HFFc6 (cell line): Measurements from ENCODE around the gene ZNF74. TPM values are rescaled to one million over a fixed set of nuclear protein-coding genes. Genes with fewer than 3 reads are reported as not detected.

Source experiments
- DNase-seq: peaks from one replicate; pipeline ENCODE4 v3.0.0-alpha.2; 2018
- H3K27ac Mint-ChIP-seq: 2 replicates; pipeline ENCODE4 v1.8.0; 2020; ENCODE audit warnings: mild to moderate bottlenecking, mixed read lengths
- H3K27me3 Mint-ChIP-seq: 2 replicates; pipeline ENCODE4 v1.8.0; 2021; ENCODE audit warnings: mild to moderate bottlenecking, moderate library complexity, mixed read lengths; ENCODE audit not compliant: insufficient read depth
- H3K36me3 Mint-ChIP-seq: 2 replicates; pipeline ENCODE4 v1.8.0; 2021; ENCODE audit warnings: low read depth, mixed read lengths
- H3K4me1 Mint-ChIP-seq: 2 replicates; pipeline ENCODE4 v1.8.0; 2020; ENCODE audit warnings: low read depth, mixed read lengths
- H3K4me3 Mint-ChIP-seq: 2 replicates; pipeline ENCODE4 v1.8.0; 2020; ENCODE audit warnings: mild to moderate bottlenecking, moderate library complexity, mixed read lengths
- H3K9me3 Mint-ChIP-seq: 2 replicates; pipeline ENCODE4 v1.8.0; 2020; ENCODE audit warnings: mild to moderate bottlenecking, mixed read lengths
- total RNA-seq, 6 experiments: library from RNA; stranded (reverse); fragmentation: NEBNext Ultra II Directional; extraction: Animal tissue kit (Norgen Biotek cat#: 25700); gene quantifications; 2 replicates in 1 of 6; 3 replicates in 5 of 6; pipeline ENCODE4 v1.2.3, GENCODE V29; 2021
- TF ChIP-seq, protein P1 (sequence below): fragments of 200-600 bp; sonication (generic); IDR thresholded peaks from 2 replicates; pipeline ENCODE4 v1.5.0; 2021; ENCODE audit warnings: antibody characterized with exemption, mild to moderate bottlenecking

ZNF74 gene
- total RNA-seq, 6 experiments from 2014 or later = 5.1 to 8.1 (median 6.2) TPM

DNA sequence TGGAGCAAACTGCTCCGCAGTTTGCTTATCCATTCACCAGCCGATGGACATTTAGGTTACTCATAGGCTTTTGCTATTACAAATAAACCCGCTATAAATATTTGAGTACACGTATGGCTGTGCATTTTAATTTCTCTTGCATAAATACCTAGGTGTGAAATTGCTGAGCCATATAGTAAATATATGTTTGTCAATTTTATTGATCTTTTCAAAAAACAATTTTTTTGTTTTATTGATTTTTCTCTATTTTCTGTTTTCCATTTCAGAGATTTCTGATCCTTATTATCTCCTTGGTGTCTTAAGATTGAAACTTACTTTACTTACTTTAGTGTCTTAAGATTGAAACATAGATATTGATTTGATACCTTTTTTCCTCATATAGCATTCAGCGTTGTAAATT, 4.5 kb downstream of the ZNF74 start:
- Mint-ChIP-seq H3K4me1 (peaks cover 18% of the 10 kb centered on the region), H3K4me3 (no peak overlapping the region), H3K27ac (no peak overlapping the region), H3K36me3 (no peaks in the 10 kb centered on the region; the same call in 1 of the 2 replicates), H3K9me3 (no peaks in the 10 kb centered on the region), H3K27me3 (no peaks in the 10 kb centered on the region)
- DNase-seq = no peak
- TF ChIP-seq, protein P1, sequence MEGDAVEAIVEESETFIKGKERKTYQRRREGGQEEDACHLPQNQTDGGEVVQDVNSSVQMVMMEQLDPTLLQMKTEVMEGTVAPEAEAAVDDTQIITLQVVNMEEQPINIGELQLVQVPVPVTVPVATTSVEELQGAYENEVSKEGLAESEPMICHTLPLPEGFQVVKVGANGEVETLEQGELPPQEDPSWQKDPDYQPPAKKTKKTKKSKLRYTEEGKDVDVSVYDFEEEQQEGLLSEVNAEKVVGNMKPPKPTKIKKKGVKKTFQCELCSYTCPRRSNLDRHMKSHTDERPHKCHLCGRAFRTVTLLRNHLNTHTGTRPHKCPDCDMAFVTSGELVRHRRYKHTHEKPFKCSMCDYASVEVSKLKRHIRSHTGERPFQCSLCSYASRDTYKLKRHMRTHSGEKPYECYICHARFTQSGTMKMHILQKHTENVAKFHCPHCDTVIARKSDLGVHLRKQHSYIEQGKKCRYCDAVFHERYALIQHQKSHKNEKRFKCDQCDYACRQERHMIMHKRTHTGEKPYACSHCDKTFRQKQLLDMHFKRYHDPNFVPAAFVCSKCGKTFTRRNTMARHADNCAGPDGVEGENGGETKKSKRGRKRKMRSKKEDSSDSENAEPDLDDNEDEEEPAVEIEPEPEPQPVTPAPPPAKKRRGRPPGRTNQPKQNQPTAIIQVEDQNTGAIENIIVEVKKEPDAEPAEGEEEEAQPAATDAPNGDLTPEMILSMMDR = no peak

DNA sequence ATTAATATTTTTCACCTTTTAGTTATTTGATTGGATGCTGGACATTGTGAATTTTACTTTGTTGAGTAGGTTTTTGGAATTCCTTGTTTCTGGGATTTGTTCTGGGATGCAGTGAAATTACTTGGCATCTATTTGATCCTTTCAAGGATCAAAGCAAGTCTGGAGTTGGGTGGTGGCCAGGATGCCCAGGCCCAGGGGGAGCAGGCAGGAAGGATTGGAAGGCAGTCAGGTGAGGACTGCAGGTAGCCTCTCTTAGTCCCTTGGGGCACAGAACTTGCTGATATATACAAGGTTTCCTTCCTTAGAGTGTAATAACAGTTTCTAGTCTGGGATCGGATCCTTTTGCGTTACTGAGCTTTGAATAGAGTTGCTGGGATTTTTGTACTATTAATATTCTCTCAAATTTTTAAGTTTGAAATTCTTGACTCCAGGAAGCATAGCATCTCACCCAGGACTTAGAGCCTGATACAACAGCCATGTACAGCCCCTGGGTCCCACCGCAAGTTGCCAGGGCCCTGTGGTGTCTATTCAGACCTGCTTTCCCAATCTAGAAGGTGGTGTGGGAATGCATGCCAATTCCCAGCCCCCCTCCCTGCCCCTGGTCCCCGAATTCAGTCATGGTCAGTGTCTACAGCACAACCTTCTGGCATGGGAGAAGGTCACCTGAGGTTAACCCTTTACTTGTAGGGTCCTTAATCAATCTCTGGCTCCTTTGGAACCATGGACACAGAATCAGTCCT, 6.1 kb downstream of the ZNF74 start:
- TF ChIP-seq, protein P1 = no peak
- DNase-seq = no peak
- Mint-ChIP-seq H3K36me3 (no peaks in the 10 kb centered on the region; the same call in 1 of the 2 replicates), H3K9me3 (no peaks in the 10 kb centered on the region), H3K27me3 (no peaks in the 10 kb centered on the region), H3K4me3 (no peak overlapping the region), H3K27ac (no peak overlapping the region), H3K4me1 (peaks cover 7% of the 10 kb centered on the region)

DNA sequence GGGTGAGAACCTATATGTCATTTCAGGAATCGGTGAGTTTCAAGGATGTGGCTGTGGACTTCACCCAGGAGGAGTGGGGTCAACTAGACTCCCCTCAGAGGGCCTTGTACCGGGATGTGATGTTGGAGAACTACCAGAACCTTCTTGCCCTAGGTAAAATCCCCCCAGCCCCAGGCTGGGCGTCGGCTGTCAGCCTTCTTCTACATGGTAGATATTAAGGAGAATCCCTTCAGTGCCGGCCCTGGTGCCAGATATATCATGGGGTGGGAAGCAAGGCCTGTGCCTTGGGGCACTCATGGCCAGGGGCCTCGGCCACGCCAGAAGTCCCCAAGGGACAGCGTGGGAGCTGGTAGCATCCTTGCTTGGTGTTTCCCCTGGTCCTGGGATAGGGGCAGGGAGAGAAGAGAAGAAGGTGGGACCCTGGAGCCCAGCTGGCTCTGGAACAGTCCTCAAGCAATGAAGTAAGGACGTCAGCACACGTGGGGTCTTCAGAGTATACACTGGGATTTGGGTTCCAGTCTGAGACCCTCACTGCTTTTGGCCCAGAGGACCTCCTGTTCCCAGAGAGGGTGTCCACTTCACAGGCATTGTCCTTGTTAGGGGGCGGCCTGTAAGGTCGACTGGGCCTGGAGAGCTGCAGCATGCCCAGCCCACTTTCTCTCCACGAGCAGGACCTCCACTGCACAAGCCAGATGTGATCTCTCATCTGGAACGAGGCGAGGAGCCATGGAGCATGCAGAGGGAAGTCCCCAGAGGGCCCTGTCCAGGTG, 6.8 kb downstream of the ZNF74 start:
- Mint-ChIP-seq H3K4me3 (no peak overlapping the region), H3K27me3 (no peaks in the 10 kb centered on the region), H3K9me3 (no peaks in the 10 kb centered on the region), H3K4me1 (no peaks in the 10 kb centered on the region), H3K27ac (no peak overlapping the region), H3K36me3 (no peaks in the 10 kb centered on the region; the same call in 1 of the 2 replicates)
- no peak for DNase-seq
- TF ChIP-seq, protein P1 = no peak

DNA sequence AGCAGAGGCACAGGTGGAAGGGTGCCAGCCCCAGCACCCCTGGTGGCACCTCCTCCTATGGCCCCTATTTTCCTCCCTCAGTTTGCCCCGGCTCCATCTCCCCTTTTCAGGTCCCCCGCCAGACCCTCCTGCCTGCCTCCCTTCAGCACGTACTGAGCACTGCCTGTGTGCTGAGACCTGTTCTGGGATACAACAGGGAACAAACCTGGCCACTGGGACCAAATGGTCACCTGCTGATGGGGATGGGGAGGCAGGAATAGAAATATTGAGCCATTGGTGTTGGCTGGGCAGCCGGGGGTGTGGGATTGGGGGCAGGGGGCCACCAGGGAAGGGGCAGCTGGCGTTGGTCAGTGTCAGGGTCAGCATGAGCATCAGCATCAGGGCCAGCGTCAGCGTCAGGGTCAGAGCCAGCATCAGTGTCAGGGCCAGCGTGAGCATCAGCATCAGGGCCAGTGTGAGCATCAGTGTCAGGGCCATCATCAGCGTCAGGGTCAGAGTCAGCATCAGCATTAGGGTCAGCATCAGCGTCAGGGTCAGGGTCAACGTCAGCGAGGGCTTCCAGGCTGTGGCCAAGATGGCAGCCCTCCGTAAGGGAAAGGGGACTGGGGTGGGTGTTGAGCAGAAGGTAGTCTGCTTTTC, 7.5 kb downstream of the ZNF74 start:
- no peaks in the 10 kb centered on the region for H3K9me3 Mint-ChIP-seq
- H3K4me3 Mint-ChIP-seq = no peak overlapping the region
- no peaks in the 10 kb centered on the region for H3K4me1 Mint-ChIP-seq
- H3K27me3 Mint-ChIP-seq = no peaks in the 10 kb centered on the region
- H3K27ac Mint-ChIP-seq = no peak overlapping the region
- DNase-seq = no peak
- H3K36me3 Mint-ChIP-seq = peaks cover 3% of the 10 kb centered on the region; the same call in 1 of the 2 replicates
- TF ChIP-seq, protein P1 = no peak

DNA sequence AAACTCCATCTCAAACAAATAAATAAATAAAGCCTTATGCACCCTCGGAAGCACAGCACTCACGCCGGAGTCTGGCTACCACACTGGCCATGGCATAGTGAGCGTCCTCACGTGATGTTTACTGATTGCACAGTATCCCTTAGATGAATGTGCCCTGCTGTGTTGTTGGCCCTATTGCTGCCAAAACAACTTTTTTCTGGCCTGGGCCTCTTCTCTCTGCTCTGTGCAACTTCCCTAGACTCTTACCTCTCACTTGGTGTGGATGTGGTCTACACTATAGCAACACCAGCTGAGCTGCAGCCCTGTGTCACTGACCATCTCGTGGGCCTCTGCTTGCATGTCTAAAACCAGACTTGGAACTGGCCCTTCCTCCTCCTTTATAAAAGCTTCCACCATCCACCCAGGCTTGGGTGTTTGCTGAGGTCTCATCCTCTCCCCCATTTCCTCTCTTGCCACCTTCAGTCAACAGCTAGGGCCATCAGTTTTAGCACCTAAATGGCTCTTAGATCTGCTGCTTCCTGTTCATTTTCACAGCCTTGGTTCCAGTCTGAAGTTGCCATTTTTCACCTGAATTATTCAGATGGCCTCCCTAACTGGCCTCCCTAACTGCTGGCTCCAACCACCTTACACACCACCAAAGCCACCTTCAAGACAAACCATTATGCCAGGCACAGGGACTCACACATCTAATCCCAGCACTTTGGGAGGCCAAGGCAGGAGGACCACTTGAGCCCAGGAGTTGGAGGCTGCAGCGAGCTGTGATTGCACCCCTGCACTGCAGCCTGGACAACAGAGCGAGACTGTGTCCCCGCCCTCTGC, 9.2 kb downstream of the ZNF74 start:
- H3K9me3 Mint-ChIP-seq = no peaks in the 10 kb centered on the region

More for the DNA sequence above, 9.2 kb downstream of the ZNF74 start:
- TF ChIP-seq, protein P1 = no peak
- Mint-ChIP-seq H3K4me3 (no peak overlapping the region), H3K36me3 (peaks cover 4% of the 10 kb centered on the region; the same call in 1 of the 2 replicates), H3K27ac (no peak overlapping the region), H3K27me3 (no peaks in the 10 kb centered on the region), H3K4me1 (no peaks in the 10 kb centered on the region)
- DNase-seq = no peak
